Measurements from ENCODE around the gene CARD14. TPM values are rescaled to one million over a fixed set of nuclear protein-coding genes. Genes with fewer than 3 reads are reported as not detected.
A peak's percentile ranks its signal among the peaks of the same experiment; 100 is the strongest.

CARD14 gene
- total and polyA plus RNA-seq, 2 experiments from 2014 or later, result 0.08 to 0.52 TPM

DNA sequence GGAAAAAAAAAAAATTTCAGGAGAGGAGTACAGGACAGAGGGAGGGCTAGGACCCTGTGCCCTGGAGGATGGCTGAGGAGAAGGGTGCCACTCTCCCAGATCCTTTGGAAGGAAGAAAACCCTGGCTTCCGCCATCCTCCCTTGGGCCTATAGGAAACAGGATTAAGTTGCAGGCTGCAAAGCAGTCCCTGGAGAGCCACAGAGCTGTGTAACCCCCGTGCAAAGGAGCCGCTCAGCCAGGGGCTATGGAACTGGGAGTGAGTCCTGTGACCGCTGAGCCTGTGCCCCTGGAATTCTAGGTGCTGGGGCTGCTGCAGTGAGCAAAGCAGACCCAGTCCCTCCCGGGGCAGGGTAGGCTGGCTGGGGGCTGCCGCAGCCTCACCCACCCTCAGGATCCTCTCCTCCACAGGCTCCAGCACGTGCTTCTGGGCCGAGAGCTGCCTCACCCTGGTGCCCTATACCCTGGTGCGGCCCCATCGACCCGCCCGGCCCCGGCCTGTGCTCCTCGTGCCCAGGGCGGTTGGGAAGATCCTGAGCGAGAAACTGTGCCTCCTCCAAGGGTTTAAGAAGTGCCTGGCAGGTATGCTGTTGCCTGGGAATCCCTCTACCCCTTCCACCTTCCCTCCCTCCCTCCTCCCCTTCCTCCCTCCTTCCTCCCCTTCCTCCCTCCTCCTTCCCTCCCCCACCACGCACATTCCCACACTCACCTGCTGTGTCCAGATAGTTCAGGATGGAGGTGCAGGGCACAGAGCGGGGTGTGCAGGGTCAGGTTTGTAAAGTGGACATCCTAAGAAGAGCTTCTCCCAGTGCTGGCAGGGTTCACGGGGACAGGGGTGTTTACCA, 35.0 kb downstream of the CARD14 start:
- Histone ChIP-seq H3K9me2 (ENCODE audit: insufficient read depth) (no peaks in the 10 kb centered on the region), H3K79me2 (replicated peaks; ENCODE audit: insufficient read depth) (no peaks in the 10 kb centered on the region), H3K4me2 (no peak overlapping the region), H3K27me3 (ENCODE audit: insufficient read depth) (no peaks in the 10 kb centered on the region), H3K4me1 (ENCODE audit: insufficient read depth) (no peaks in the 10 kb centered on the region), H3K27ac (ENCODE audit: low read depth) (no peak overlapping the region), H3F3A (replicated peaks; ENCODE audit: low read depth) (no peaks in the 10 kb centered on the region), H4K20me1 (replicated peaks; ENCODE audit: insufficient read depth) (no peaks in the 10 kb centered on the region), H3K36me3 (ENCODE audit: insufficient read depth) (no peaks in the 10 kb centered on the region), H2AFZ (no peak overlapping the region), H3K4me3 (no peak overlapping the region)
- Mint-ChIP-seq H3K4me1 (peaks cover 6% of the 10 kb centered on the region; the same call in 2 of the 3 replicates), H3K9me3 (peaks cover 9% of the 10 kb centered on the region; the same call in 2 of the 3 replicates), H3K4me3 (no peak overlapping the region), H3K27me3 (ENCODE audit: insufficient read depth, low read depth, poor library complexity) (peaks cover 7% of the 10 kb centered on the region), H3K27ac (no peak overlapping the region), H3K36me3 (ENCODE audit: low read depth) (peaks cover 11% of the 10 kb centered on the region; the same call in 2 of the 3 replicates)
- TF ChIP-seq EZH2phosphoT487 (IDR thresholded peaks at IDR 0.05; ENCODE audit: unreplicated experiment) (no peak), CTCF (conservative IDR thresholded peaks at IDR 0.05; ENCODE audit: low read depth in 2 of 2) (no peak), JUNB (IDR thresholded peaks at IDR 0.05; ENCODE audit: unreplicated experiment) (no peak), STAT1 (IDR thresholded peaks at IDR 0.05; ENCODE audit: unreplicated experiment) (no peak), CREB1 (CRISPR knock-in tag; IDR thresholded peaks at IDR 0.05; ENCODE audit: low read depth) (no peak), ETS1 (IDR thresholded peaks at IDR 0.05) (no peak), EZH2 (IDR thresholded peaks at IDR 0.05; ENCODE audit: low read depth, unreplicated experiment) (no peak)
- DNase-seq (ENCODE audit: low spot score) (no peak), ATAC-seq (peak; percentile 37)

DNA sequence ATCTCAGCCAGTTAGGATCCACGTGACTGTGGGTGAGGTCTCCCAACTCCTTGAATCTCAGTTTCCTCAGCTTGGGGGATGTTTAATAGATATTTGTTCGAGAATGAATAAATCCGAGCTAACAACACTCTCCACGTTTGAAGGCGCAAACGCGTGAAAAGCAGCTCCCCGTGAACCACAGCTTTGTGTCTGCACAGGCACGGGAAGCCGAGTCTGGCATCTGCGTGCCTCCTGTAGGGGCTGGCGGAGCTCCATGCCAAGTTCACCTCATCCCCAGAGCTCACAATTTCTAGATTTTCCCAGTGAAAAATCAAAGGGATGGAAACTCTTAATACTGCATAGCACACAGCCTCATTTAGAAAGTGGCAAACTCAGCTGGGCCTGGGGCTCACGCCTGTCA, 36.0 kb downstream of the CARD14 start:
- Histone ChIP-seq H3K4me3 (no peak overlapping the region), H3K4me2 (no peak overlapping the region), H3F3A (replicated peaks; ENCODE audit: low read depth) (no peaks in the 10 kb centered on the region), H3K9me2 (ENCODE audit: insufficient read depth) (no peaks in the 10 kb centered on the region), H3K79me2 (replicated peaks; ENCODE audit: insufficient read depth) (no peaks in the 10 kb centered on the region), H3K36me3 (ENCODE audit: insufficient read depth) (no peaks in the 10 kb centered on the region), H3K27me3 (ENCODE audit: insufficient read depth) (no peaks in the 10 kb centered on the region), H4K20me1 (replicated peaks; ENCODE audit: insufficient read depth) (no peaks in the 10 kb centered on the region), H3K4me1 (ENCODE audit: insufficient read depth) (no peaks in the 10 kb centered on the region), H2AFZ (no peak overlapping the region), H3K27ac (ENCODE audit: low read depth) (0 out of 2 replicates have a peak overlapping the region, but pooled peaks have one; percentile 32)
- Mint-ChIP-seq H3K4me1 (peaks cover 6% of the 10 kb centered on the region; the same call in 2 of the 3 replicates), H3K36me3 (ENCODE audit: low read depth) (peaks cover 18% of the 10 kb centered on the region), H3K27me3 (ENCODE audit: insufficient read depth, low read depth, poor library complexity) (peaks cover 7% of the 10 kb centered on the region), H3K27ac (0 out of 2 replicates have a peak overlapping the region, but pooled peaks have one; percentile 48), H3K9me3 (peaks cover 9% of the 10 kb centered on the region; the same call in 2 of the 3 replicates), H3K4me3 (no peak overlapping the region)
- no peak for TF ChIP-seq POLR2AphosphoS5 (IDR thresholded peaks at IDR 0.05; ENCODE audit: low read depth)
- no peak for DNase-seq (ENCODE audit: low spot score)
- ATAC-seq, result no peak
